ENCODE results near the gene C8G. TPM values are rescaled to one million over a fixed set of nuclear protein-coding genes. Genes with fewer than 3 reads are reported as not detected.

C8G gene
- total and polyA plus RNA-seq, 2 of the 13 experiments (the other 11 are each of a cell fraction or from before 2014, with no cell fraction given) = 4.9 to 12.8 TPM

- no peak for TF ChIP-seq GPBP1L1 (CRISPR knock-in tag; IDR thresholded peaks at IDR 0.05)
- TF ChIP-seq MXD4 (CRISPR knock-in tag; IDR thresholded peaks at IDR 0.05) = no peak
- no peak for TF ChIP-seq ZSCAN5A (CRISPR knock-in tag; IDR thresholded peaks at IDR 0.05; ENCODE audit: borderline replicate concordance)
- no peak for TF ChIP-seq RBM22 (optimal IDR thresholded peaks at IDR 0.05; ENCODE audit: low read length)
- TF ChIP-seq HHEX (CRISPR knock-in tag; IDR thresholded peaks at IDR 0.05) = no peak
- TF ChIP-seq ARHGAP35 (CRISPR knock-in tag; IDR thresholded peaks at IDR 0.05; ENCODE audit: borderline replicate concordance) = no peak
- TF ChIP-seq JUND (CRISPR knock-in tag; IDR thresholded peaks at IDR 0.05) = no peak
- TF ChIP-seq ZNF451 (CRISPR knock-in tag; IDR thresholded peaks at IDR 0.05) = no peak
- no peak for TF ChIP-seq NFE2 (CRISPR knock-in tag; IDR thresholded peaks at IDR 0.05)
- no peak for TF ChIP-seq ZNF138 (CRISPR knock-in tag; IDR thresholded peaks at IDR 0.05; ENCODE audit: low read depth)
- TF ChIP-seq FOXP4 (CRISPR knock-in tag; IDR thresholded peaks at IDR 0.05) = no peak
- TF ChIP-seq PTBP1 (IDR thresholded peaks at IDR 0.05; ENCODE audit: low read depth, low read length, poor library complexity, severe bottlenecking) = no peak
- no peak for TF ChIP-seq PREB (CRISPR knock-in tag; IDR thresholded peaks at IDR 0.05)
- TF ChIP-seq MBD4 (IDR thresholded peaks at IDR 0.05; ENCODE audit: borderline replicate concordance, low read length) = no peak
- no peak for TF ChIP-seq BCLAF1 (IDR thresholded peaks at IDR 0.05)
- no peak for TF ChIP-seq ZNF136 (CRISPR knock-in tag; IDR thresholded peaks at IDR 0.05; ENCODE audit: low read depth)
- TF ChIP-seq MXI1 (IDR thresholded peaks at IDR 0.05; ENCODE audit: borderline replicate concordance, low read depth, low read length) = no peak
- no peak for TF ChIP-seq ZNF598 (CRISPR knock-in tag; IDR thresholded peaks at IDR 0.05; ENCODE audit: borderline replicate concordance)
- no peak for TF ChIP-seq MIER3 (CRISPR knock-in tag; IDR thresholded peaks at IDR 0.05; ENCODE audit: borderline replicate concordance)
- TF ChIP-seq BRCA1 (CRISPR knock-in tag; IDR thresholded peaks at IDR 0.05) = no peak
- no peak for TF ChIP-seq NBN (conservative IDR thresholded peaks at IDR 0.05)
- TF ChIP-seq ZFP82 (CRISPR knock-in tag; IDR thresholded peaks at IDR 0.05; ENCODE audit: borderline replicate concordance) = no peak
- no peak for TF ChIP-seq POLR2G (IDR thresholded peaks at IDR 0.05; ENCODE audit: low read depth, low read length)
Observed at GRCh38 chr9:136990242-136990911, 45.3 kb downstream of the C8G start (continued).
